A172 (cell line): Measurements from ENCODE around the gene NKX2-1. TPM values are rescaled to one million over a fixed set of nuclear protein-coding genes. Genes with fewer than 3 reads are reported as not detected.
"Not testable (repeated sequence)": the region's sequence is repeated elsewhere in the genome, so short reads cannot be mapped to it uniquely, and the experiment has no call there.

ENCODE experiments used
- DNase-seq: peaks from one replicate; pipeline ENCODE4 v3.0.0-alpha.2; 2015; ENCODE audit warnings: low spot score
- total RNA-seq: library from RNA; depleted of rRNA; stranded (reverse); fragments of >200 nt; shearing (Covaris generic); gene quantifications from 2 replicates; pipeline ENCODE4 v1.2.3, GENCODE V29; 2014; rRNA removed

Gene NKX2-1
- not detected in 2 replicates for total RNA-seq

DNA sequence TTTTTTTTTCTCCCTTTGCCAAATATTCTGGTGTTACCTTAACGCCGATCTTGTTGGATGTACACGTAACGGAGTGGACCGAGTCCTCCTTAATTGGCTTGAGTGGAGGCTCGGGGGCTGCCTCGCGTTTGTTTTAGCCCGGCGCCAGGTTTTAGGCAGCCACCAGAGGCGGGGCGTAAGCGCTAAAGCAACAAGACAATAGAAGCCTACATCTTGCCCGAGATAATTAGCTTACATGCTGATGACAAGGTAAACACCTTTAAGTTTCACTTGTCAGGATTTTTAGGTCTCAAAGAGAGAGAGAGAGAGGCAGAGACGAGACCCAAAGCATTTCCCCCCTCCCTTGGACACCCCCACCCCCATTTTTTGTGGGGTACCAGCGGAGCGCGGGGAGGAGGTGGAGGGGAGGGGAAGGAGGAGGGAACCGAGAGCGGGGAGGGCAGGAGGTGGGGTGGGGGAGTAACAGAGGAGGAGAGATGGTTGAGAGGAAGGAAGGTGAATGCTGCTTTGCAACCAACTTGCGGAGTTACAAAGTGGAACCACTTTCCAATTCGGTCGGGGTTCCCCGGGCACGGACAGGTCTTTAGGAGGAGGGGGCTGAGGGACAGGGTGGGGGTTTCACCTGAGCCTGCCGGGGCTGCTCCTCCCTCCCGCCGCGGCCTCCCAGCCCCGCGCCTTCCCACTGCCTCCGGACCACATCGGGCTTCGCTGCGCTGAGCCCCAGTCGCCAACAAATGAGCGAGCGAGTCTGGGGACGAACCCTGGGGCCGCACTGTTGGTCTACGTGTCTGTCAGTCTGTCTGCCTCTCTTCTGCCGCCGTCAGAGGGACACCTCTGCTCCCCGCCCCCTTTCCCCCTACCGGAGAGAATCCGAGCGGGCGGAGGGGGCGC is at the start of gene NKX2-1:
NKX2-1 (minus strand) TSS at position 802 of the 891 bp plus-strand sequence; CDS start at position 699, 103 bp downstream.
- no peak for DNase-seq

DNA sequence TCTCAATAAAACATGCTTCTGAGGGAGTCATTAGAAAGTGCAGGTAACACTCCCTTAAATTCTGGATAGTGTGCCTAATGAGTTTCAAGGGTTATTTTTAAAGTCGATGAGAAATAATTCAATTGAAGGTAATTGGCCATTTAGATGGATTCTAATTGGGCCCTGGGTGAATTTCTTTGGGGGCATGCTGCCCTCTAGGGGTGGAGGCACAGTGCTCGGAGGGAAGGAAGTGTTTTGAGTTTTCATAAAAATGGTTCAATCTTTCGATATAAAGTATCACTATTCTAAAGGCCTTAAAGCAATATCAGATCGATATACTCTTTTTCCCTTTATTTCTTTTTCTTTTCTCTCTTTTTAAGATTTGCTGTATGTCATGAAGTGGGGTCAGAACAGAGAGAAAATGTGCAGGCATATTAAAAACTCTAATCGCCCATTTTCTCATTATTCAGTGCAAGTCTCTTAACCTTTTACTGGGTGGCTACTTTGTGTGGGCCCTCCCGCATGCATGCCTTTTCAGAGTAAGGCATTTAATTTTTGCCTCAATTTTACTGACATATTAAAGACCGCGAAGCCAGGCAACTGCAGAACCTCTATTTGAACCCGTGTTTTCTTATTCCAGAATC is 36.9 kb upstream of the NKX2-1 start:
- DNase-seq = no peak

DNA sequence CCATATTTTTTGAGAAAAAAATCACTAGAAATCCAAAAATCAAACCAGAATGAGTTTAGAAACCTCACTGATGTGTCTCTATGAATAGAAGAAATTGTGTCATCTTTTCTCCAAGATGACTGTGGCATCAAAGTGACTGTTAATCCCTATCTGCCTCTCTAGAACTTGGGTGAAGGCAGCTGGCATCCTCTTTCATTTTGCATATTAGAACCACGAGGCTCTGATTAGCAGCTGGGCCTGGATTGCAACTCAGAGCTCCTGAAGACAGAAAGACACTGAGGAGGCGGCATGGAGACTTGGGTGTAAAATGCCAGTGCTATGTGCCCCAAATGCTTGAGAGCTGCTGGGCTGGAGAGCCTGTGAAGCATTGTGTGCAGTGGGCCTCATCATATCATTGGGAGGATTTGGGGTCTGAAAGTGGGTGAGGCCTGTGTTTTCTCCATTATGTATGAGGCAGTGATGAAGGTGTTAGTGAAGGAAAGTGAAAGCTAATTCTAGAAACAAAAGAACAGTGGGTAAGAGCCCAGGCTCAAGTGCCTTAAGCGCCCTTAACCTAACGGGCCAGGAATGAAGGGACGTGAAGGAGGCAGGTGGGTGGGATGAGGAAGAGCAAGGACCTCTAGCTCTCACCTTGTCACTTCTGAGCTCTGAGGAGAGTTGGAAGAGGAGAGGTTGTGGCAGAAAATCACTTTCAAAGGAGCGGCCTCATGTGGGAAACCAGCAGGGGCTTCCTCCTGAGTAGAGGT is 36.1 kb upstream of the NKX2-1 start:
- DNase-seq = no peak

DNA sequence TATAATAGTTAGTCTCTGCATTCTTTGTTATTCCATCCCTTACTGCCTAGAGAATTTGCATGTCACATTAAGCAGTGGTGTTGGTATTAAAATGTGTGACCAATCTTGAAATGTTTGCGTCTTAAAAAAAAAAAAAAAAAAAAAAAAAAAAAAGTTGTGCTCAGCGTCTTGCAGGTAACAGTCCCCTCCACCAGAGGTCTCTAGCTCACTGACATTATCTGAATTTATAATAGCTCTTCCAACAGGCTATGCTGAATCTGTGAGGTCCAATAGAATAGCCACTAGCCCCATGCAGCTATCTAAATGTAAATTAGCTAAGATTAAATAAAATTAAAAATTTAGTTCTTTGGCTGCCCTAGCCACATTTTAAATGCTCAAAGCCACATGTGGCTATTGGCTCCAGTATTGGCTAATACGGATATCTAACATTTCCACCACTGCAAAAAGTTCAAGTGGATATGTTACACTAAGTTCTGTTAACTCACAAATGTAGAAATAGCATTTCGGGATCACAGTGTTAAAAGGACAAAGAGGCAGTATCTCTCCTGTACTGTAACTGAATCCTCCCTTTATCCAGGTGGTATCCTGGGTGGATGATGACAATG is 33.7 kb upstream of the NKX2-1 start:
- DNase-seq = peak; percentile 25

DNA sequence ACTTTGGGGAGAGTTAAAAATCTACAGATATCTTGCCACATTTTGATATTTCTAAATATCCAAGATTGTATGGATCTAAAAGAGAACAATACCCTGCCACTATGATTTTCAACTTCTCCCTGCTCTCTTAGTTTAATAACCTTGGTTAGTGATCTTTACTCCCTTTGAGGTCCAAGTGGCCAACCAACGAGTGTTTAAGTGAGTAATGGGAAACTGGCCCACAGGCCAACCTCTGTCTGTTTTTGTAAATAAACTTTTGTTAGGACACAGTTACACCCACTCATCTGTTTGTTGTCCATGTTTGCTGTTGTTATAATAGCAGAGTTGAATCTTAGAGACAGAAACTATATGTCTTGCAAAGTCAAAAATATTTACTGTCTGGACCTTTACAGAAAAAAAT is 30.9 kb upstream of the NKX2-1 start:
- DNase-seq = no peak

DNA sequence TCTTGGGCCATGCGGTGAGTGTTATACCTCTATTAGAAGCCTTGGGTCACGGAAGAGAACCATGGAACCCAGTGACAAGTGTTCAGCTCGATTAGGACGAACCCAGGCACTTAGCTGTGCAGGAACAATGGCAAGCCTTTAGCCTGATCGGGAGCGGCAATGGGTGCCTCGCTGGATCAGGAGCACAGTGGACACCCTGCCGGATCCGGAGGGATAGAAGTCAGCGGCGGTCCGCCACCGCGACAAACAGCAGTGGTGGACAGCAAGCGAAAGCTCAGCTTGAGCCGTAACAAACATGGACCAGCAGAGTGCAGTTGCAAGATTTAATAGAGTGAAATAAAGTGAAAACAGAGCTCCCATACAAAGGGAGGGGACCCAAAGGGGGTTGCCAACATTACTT is 24.2 kb upstream of the NKX2-1 start:
- DNase-seq = not testable (repeated sequence)

DNA sequence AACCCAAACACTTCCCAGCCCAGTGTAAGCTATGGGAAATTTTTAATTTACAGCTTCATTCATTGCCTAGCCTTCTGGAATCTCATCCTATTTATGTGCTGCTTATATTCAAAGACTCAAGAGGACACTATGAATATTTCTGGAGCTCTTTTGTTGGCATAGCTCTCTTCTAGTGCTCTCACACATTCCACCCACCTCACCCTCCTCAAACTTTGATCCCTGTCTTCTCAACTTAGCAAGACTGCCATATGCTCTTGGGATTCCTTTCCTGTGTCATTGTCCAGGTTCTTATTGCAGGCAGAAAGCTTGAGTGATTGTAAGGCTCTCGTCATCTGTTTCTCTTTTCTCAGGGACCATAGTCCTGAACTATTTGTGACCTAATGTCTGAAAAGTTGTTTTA is 18.0 kb upstream of the NKX2-1 start:
- no peak for DNase-seq

DNA sequence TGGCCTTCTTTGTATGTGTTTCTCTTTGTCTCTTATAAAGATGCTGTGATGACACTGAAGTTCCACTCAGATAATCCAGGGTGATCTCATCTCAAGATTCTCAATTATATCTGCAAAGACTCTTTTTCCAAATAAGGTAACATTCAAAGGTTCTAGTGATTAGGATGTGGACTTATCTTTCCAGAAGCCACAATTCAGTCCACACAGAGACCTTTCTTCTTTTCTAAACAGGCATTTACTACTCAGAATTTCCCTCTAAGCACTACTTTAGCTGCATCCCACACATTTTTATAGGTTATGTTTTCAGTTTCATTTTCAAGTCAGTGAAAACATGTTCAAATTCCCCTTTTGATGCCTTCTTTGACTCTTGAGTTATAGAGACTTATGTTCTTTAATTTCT is 9.0 kb upstream of the NKX2-1 start:
- no peak for DNase-seq

DNA sequence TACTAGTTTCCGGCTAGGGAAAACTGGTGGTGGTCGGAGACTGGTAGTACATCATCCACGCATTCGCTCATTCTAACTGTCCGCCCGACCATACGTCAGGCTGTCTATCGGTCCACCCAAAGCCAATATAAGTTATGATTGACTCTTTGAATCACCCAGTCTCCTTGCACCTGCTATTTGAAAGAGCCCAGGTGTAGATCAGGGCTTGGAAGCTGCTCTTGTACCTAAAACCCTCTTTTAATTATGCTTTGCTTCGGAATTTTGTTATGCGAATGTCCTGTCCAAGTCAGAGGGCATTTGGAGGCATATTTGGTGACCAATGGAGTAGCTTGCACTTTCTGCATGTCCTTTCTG is 5.7 kb upstream of the NKX2-1 start:
- no peak for DNase-seq

DNA sequence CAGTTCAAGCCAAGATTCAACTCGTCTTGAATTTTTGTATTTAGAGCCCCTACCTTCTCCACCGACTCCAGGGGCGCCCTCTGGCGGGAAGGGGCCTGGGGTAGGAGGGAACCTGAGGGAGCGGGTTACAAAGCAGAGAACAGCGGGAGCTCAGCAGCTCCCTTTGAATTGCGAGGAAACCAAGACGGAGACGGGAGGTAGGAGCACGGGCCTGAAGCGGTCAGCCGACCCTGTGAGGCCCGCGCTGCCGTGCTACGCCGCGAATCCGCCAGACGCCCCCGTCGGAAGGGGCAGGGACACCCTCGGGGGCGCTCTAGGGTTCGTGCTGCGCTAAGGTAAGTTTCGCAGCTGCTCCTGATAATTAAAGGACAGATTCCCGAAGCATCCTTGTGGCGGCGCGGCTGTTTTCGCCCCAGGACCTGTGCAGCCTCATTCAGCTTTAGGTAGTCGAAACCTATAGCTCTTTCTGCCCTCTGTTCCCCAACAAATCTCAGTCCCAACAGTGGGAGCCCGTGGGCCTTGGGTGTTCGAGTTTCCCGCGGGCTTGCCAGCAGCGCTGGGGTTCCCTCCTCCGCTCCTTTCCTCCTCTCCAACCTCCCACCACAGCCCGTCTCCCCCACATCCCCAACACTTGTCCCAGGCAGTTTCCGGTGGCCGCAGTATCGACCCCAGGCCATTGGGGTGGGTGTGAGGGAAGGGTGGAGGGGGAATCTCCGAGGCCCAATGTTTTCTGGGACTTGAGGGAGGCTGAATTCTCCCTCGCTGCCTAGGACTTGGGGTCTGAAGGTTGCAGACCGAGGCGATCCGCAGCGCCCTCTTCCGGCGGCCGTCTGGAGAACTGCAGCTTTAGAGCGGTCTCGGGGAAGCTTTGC is 5.1 kb upstream of the NKX2-1 start:
- DNase-seq = no peak

DNA sequence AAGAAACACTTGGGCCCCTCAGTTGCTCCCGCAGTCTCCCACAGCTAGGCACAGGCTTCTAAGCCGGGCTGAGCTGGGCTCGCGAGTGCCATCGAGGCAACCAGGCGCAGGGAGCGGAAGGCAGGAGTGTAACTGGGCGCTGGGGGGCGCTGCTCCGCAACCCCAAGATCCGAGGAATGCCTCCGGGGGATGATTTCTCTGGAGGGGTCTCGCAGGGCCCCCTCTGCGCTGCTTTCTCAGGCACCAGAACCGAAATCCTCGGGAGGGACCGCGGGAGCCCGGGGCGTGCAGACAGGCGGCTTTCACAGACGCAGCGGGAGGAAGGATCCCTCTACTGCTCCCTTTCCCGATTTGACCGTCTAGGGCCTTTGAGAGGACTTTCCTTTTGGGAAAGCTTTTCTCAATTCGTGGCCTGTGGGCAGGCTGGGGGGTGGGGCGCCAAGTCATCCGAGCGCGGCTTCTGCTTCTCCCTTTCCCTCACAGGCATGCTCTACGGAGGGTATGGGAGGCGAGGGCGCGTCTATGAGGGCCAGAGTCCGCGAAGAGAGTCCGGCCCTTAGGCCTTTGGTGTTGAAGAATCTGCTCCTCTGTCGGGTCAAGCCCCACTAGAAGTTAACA is 4.3 kb upstream of the NKX2-1 start:
- no peak for DNase-seq

DNA sequence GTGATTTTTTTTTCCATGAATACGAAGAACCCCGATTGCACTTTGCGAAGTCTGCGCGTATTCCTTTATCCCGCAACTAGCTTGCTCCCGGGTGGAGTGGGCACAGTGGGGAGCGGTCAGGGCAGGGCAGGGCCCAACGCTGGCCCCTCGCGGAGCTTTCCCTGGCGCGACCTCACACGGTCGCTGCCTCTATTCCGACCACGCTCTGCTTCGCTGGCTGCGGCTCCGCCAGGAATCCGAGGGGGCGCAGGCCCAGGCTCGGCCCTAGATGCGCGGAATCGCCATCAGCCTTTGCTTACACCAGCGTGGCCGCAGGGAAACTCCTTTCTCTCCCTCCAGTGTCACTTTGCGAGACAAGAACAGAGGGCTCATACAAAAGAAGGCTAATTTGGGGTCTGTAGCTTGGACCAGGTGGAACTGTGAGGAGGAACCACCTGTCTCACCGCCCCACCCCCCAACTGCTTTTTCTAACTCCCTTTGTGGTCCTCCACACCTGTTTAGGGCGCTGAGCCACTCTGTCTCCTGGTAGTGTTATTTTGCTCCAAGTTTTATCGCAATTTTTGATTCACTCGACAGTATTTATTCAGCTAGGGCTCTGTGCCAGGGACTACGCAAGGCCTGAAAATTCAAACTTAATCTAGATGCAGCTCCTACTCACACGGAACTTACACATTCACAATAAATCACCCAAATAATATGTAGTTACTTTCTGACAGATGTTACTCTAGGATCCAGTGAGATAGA is 3.1 kb upstream of the NKX2-1 start:
- no peak for DNase-seq

DNA sequence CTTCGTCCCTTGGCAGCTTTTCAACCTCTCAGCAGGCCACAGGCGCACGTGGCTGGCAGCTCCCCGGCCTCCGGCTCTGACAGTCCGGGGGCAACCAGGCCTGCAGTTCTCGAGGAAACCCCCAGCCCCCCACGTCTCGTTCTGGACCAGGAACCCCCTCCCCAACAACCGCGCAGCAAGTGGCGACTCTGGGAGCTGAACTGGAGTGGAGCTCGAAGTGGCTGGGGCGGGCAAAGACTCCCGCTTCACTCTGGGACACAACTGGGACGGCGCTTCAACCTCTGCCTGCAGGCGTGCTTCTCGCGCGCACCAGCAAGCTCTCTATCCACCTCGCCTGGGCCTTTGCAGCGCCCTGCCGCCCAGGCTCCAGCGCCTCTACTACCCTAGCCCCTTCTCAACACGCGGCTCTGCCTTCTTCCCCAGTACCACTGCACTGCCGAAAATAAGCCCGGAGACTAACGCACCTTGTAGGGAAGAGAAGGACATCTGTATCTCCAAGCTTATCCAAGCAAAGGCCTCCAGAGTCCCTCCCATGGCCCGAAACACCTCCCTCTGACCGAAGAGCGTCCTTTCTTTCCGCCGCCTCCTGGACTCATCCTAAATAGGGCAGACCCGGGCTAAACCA is 2.4 kb upstream of the NKX2-1 start:
- DNase-seq = no peak

- DNase-seq = no peak
Measured at GRCh38 chr14:36521598-36522345, 1.7 kb upstream of the NKX2-1 start.

GRCh38 chr14:36520601-36521525 is 831 bp upstream of the NKX2-1 start:
- no peak for DNase-seq

DNA sequence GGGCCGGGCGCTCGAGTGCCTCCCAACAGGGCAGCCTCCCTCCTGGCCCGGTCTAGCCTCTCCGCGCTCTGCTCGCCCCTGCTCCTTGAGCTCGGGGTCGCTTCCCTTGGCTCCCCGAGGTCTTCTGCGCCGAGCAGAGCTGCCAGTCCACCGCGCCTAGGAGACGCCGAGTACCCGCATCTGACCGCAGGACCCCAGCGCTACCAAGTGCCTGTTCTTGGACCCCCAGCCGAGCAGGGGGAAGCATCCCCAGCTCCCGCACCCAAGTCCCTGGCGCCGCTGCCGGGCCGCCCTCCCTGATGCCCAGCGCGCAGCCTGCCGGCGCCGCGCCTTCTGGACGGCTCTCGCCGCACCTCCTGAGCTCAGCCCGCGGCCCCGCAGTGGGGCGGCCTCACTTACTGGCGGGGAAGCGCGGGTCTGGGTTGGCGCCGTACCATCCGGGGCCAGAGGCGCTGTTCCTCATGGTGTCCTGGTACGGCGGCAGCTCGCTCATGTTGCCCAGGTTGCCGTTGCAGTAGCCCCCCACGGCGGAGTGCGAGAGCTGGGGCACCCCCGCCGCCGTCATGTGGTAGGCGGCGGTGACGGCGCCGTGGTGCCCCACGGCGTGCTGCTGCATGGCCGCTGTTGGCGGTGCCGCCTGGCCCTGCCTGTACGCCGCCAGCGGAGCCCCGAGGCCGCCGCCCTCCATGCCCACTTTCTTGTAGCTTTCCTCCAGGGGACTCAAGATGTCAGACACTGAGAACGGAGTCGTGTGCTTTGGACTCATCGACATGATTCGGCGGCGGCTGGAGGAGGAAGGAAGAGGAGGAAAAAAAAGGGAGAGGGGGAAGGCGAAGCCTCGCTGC is 1.2 kb downstream of the NKX2-1 start:
- no peak for DNase-seq
